CD4-positive, alpha-beta T cell (primary cell): ENCODE results near the gene PLLP. TPM values are rescaled to one million over a fixed set of nuclear protein-coding genes. Genes with fewer than 3 reads are reported as not detected.

Source experiments
- ATAC-seq: fragments of 200-7000 bp; cut with Tn5 transposase; one replicate; pipeline ENCODE4 v1.10.0; 2022; ENCODE audit warnings: mild to moderate bottlenecking; ENCODE audit not compliant: poor library complexity
- CTCF ChIA-PET: fragments of 350-600 bp; sonication (Branson Sonifier 250); formaldehyde crosslinking; loops from one replicate; lab custom pipeline; 2021; ENCODE audit warnings: antibody characterized with exemption, inconsistent platforms; lab: Charles Lee
- POLR2A ChIA-PET: fragments of 350-600 bp; sonication (Branson Sonifier 250); formaldehyde crosslinking; loops from one replicate; lab custom pipeline; 2021; ENCODE audit warnings: antibody characterized with exemption, inconsistent platforms; lab: Charles Lee
- DNase-seq, 14 experiments: peaks; one replicate each; pipeline ENCODE4 v3.0.0-alpha.2; 2013 to 2020; ENCODE audit warnings: mixed read lengths in 2 of 14
- H3K27ac ChIP-seq, 2 donors: one replicate each; pipeline versions ENCODE4 v1.5.1 to v1.7.0; 2013; ENCODE audit warnings: low read length in 2 of 2, low read depth in 1 of 2, mild to moderate bottlenecking in 1 of 2
- H3K27me3 ChIP-seq, 2 experiments: 1 replicate in 1 of 2; 2 replicates in 1 of 2; pipeline versions ENCODE4 v1.6.1 to v1.7.0; 2013; ENCODE audit warnings: low read length in 2 of 2, control low read depth in 1 of 2, mild to moderate bottlenecking in 1 of 2, moderate library complexity in 1 of 2; ENCODE audit not compliant: insufficient read depth in 2 of 2, control insufficient read depth in 1 of 2
- H3K36me3 ChIP-seq: one replicate; pipeline ENCODE4 v1.6.1; 2013; ENCODE audit warnings: low read length, control low read depth; ENCODE audit not compliant: insufficient read depth
- H3K4me1 ChIP-seq: one replicate; pipeline ENCODE4 v1.6.1; 2013; ENCODE audit warnings: low read length, control low read depth; ENCODE audit not compliant: insufficient read depth
- H3K4me3 ChIP-seq: one replicate; pipeline ENCODE4 v1.5.1; 2013; ENCODE audit warnings: mild to moderate bottlenecking, low read length, moderate library complexity
- H3K9me3 ChIP-seq, 2 experiments: 1 replicate in 1 of 2; 2 replicates in 1 of 2; pipeline versions ENCODE4 v1.6.1 to v1.7.0; 2013; ENCODE audit warnings: low read length in 2 of 2, mild to moderate bottlenecking in 2 of 2, control low read depth in 1 of 2, moderate library complexity in 1 of 2; ENCODE audit not compliant: control insufficient read depth in 1 of 2, insufficient read depth in 1 of 2
- H3K27ac Mint-ChIP-seq: one replicate; pipeline ENCODE4 v1.8.0; 2020; ENCODE audit warnings: mixed read lengths
- H3K27me3 Mint-ChIP-seq: one replicate; pipeline ENCODE4 v1.8.0; 2021; ENCODE audit warnings: mixed read lengths
- H3K36me3 Mint-ChIP-seq: one replicate; pipeline ENCODE4 v1.8.0; 2021; ENCODE audit warnings: low read depth, mixed read lengths
- H3K4me1 Mint-ChIP-seq: one replicate; pipeline ENCODE4 v1.8.0; 2021; ENCODE audit warnings: low read depth, mixed read lengths
- H3K4me3 Mint-ChIP-seq: one replicate; pipeline ENCODE4 v1.8.0; 2020; ENCODE audit warnings: mild to moderate bottlenecking, mixed read lengths
- H3K9me3 Mint-ChIP-seq: one replicate; pipeline ENCODE4 v1.8.0; 2020; ENCODE audit warnings: mixed read lengths
- intact Hi-C, 2 experiments: fragments of 100-400 bp; cut with DNase I in 1 of 2; cut with micrococcal nuclease in 1 of 2; formaldehyde crosslinking; loops; one replicate each; pipeline versions ENCODE4 v1.15.1 to v1.9.0; 2023 to 2025; cut with DNase I, micrococcal nuclease
- total RNA-seq, 174 experiments: library from RNA in 2 of 174; stranded (reverse) in 2 of 174; gene quantifications; one replicate each; pipeline ENCODE4 v1.2.3 and lab custom pipeline; 2021 to 2026
- TF ChIP-seq, protein P1 (sequence below): fragments of 200-600 bp; IDR thresholded peaks from one replicate; pipeline ENCODE4 v1.8.0; 2022; ENCODE audit warnings: antibody characterized with exemption, mild to moderate bottlenecking

PLLP gene
- total RNA-seq, 2 experiments from 2014 or later = 1.8 to 2.5 TPM

DNA sequence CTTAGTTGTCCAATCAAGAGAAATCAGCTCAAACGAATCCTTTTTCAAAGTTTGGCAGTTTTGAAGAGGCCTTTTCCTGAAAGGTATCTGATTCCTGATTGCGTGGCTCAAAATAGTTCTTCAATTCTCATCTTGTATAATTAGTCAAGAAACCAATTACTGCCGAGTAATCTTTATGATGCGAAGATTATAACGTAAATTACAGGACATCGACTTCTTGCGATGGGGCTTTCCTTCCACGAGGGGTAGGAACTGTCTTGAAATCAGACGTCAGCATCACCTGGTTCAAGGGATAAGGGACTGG is 40.1 kb downstream of the PLLP start:
- H3K9me3 ChIP-seq = no peaks in the 10 kb centered on the region
- ATAC-seq = no peak
- peaks cover 19% of the 10 kb centered on the region for H3K4me1 ChIP-seq
- ChIA-PET CTCF (no interaction called here), POLR2A (interaction anchor here (1.2 to 1.8 kb wide), 2 partner anchors 59 to 203 kb away, joined by 4 to 6 read pairs; partner anchors contain the start of genes CIAPIN1, COQ9, PSME3IP1 and RSPRY1)
- peak overlapping the region; percentile 64 for H3K4me3 ChIP-seq
- DNase-seq = no peak
- Mint-ChIP-seq H3K36me3 (peaks cover 45% of the 10 kb centered on the region), H3K9me3 (no peaks in the 10 kb centered on the region), H3K27me3 (no peaks in the 10 kb centered on the region), H3K4me1 (peaks cover 21% of the 10 kb centered on the region), H3K4me3 (peak overlapping the region; percentile 89), H3K27ac (peak overlapping the region; percentile 86)
- no peaks in the 10 kb centered on the region for H3K27me3 ChIP-seq
- peaks cover 15% of the 10 kb centered on the region for H3K36me3 ChIP-seq
- intact Hi-C loops = loop anchor here (1.0 to 10.0 kb wide), 9 partner anchors 22 to 200 kb away; partner anchors contain the start of genes PLLP (in 2 of the 2), PSME3IP1 (in 2 of the 2), RSPRY1 (in 2 of the 2) and CIAPIN1 (in 1 of the 2)
- peak overlapping the region; percentile 63 to 68 for H3K27ac ChIP-seq
- TF ChIP-seq, protein P1, sequence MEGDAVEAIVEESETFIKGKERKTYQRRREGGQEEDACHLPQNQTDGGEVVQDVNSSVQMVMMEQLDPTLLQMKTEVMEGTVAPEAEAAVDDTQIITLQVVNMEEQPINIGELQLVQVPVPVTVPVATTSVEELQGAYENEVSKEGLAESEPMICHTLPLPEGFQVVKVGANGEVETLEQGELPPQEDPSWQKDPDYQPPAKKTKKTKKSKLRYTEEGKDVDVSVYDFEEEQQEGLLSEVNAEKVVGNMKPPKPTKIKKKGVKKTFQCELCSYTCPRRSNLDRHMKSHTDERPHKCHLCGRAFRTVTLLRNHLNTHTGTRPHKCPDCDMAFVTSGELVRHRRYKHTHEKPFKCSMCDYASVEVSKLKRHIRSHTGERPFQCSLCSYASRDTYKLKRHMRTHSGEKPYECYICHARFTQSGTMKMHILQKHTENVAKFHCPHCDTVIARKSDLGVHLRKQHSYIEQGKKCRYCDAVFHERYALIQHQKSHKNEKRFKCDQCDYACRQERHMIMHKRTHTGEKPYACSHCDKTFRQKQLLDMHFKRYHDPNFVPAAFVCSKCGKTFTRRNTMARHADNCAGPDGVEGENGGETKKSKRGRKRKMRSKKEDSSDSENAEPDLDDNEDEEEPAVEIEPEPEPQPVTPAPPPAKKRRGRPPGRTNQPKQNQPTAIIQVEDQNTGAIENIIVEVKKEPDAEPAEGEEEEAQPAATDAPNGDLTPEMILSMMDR = no peak

DNA sequence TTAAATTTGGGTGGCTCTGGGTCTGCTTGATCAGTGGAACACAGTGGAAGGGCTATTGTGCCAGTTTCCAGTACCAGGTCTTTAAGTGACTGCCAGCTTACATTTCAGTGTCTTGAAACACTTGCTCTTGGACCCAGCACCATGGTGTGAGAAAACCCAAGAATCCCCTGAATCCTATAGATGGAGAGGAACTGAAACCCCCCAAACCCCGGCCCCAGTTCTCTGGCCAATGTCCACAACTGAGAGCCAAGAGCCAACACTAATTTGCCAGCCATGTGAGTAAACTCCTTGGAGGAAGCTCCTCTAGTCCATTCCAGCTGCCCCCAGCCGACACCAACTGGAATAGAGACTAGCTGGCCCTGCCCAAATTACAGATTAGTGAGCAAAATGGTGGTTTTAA is 41.8 kb downstream of the PLLP start:
- Mint-ChIP-seq H3K4me1 (peaks cover 21% of the 10 kb centered on the region), H3K36me3 (peaks cover 45% of the 10 kb centered on the region), H3K4me3 (no peak overlapping the region), H3K27ac (no peak overlapping the region), H3K9me3 (no peaks in the 10 kb centered on the region), H3K27me3 (no peaks in the 10 kb centered on the region)
- TF ChIP-seq, protein P1 = no peak
- ATAC-seq (no peak), DNase-seq (no peak)
- ChIA-PET CTCF (no interaction called here), POLR2A (no interaction called here)
- H3K4me1 ChIP-seq = peaks cover 19% of the 10 kb centered on the region
- H3K27me3 ChIP-seq = no peaks in the 10 kb centered on the region
- H3K27ac ChIP-seq = no peak overlapping the region
- H3K4me3 ChIP-seq = no peak overlapping the region
- intact Hi-C loops = loop anchor here (5.0 to 10.0 kb wide), 3 partner anchors 40 to 202 kb away; partner anchors contain the start of genes CIAPIN1 (in 1 of the 2), COQ9 (in 1 of the 2), PLLP (in 1 of the 2) and PSME3IP1 (in 1 of the 2)
- peaks cover 12% of the 10 kb centered on the region for H3K36me3 ChIP-seq
- H3K9me3 ChIP-seq = no peaks in the 10 kb centered on the region

DNA sequence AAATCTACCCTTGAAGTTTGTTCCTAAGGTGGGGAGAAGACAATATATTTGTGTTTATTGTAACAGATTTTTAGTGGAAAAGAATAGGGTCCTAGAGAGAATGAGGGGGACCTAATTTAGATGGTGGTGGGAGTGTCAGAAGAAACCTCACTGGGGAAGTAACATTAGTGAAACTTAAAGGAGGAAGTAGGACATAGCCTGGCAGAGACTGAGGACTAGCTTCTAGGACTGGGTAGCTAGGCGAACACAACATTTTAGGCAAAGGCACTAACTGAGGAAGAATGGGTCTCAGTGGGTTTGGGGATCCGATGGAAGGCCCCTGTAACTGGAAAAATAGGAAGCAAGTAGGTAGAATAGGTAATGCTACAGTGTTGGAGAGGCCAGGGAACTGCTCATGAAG is 43.6 kb downstream of the PLLP start:
- DNase-seq (peak in 1 of 14 experiments; percentile 22), ATAC-seq (no peak)
- Mint-ChIP-seq H3K36me3 (peaks cover 35% of the 10 kb centered on the region), H3K27ac (peak overlapping the region; percentile 43), H3K27me3 (no peaks in the 10 kb centered on the region), H3K9me3 (no peaks in the 10 kb centered on the region), H3K4me1 (peaks cover 16% of the 10 kb centered on the region), H3K4me3 (no peak overlapping the region)
- TF ChIP-seq, protein P1 = no peak
- no peaks in the 10 kb centered on the region for H3K27me3 ChIP-seq
- no peak overlapping the region for H3K27ac ChIP-seq
- ChIA-PET POLR2A (no interaction called here), CTCF (interaction anchor here (1.2 kb wide), 1 partner anchor 59 kb away, joined by 4 read pairs; no protein-coding TSS in a partner anchor)
- no peaks in the 10 kb centered on the region for H3K9me3 ChIP-seq
- peaks cover 14% of the 10 kb centered on the region for H3K36me3 ChIP-seq
- peaks cover 14% of the 10 kb centered on the region for H3K4me1 ChIP-seq
- intact Hi-C loops = loop anchor here (5.0 to 10.0 kb wide), 3 partner anchors 41 to 204 kb away; partner anchors contain the start of genes CIAPIN1 (in 1 of the 2), COQ9 (in 1 of the 2), PLLP (in 1 of the 2) and PSME3IP1 (in 1 of the 2)
- no peak overlapping the region for H3K4me3 ChIP-seq
